Stimulated activated CD8-positive, alpha-beta memory T cell treated with anti-CD3 and anti-CD28 coated beads, Interleukin-12 subunit alpha, Interleukin-12 subunit beta, amount 100 ng/mL, for 4 hours (primary cell): ENCODE data around the gene PPP1R15B.

Experiments used
- DNase-seq: peaks from one replicate; pipeline ENCODE4 v3.0.0-alpha.2; 2020; ENCODE audit warnings: low read depth

PPP1R15B gene

DNA sequence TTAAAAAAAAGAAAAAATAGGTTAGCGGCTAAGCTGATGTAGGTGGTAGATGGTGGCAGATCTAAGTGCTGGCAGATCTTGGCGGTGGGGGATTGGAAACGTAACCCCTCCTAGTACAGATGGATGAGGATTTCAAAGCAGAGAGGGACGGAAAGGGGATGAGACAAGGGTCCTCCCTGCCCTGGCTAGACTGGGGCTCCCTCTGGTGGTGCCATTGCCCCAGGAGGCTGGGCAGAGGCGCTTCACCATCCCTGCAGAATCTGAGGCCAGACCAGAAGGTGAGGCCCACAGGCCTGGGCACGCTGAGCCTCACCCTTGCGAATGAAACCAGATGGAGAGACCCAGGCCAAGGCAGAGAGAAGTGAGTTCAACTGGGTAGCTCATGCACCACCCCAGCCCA lies 44.9 kb downstream of the PPP1R15B start:
- no peak for DNase-seq

DNA sequence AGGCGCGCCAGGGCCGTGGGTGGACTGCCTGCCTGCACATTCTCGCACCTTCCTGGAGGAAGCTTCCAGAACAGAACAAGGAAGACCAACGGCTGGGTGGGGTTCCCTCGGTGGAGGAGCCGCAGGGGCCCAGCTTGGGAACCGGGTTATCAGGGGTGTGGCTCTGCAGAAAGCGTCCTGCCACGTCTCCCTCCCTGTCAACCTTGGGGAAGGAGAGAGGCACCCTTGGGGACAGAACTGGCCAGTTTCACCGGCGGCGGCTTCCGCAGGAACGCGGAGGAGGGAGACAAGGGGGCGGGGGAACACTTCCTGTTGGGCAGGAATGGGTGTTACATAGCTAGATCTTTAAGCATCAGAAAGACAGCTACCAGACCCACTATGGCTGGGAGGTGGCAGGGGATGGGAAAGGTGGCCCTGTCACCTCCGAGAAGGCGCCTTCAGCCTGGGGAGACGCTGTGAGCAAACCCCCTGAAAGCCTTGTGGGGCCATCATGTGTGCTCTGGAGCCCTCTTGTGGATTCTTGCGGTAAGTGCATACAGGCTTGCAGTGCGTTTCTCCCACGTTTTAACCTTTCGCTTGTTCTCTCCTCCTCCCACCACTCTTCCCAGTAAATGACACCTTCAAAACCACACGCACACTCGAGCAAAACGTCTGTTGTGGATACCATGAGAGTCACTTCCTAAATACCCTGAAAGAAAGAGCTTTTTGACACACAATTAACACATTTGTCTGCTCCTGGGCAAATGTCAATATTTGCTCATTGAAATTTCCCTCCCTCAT lies 48.1 kb downstream of the PPP1R15B start:
- peak; percentile 63 for DNase-seq

DNA sequence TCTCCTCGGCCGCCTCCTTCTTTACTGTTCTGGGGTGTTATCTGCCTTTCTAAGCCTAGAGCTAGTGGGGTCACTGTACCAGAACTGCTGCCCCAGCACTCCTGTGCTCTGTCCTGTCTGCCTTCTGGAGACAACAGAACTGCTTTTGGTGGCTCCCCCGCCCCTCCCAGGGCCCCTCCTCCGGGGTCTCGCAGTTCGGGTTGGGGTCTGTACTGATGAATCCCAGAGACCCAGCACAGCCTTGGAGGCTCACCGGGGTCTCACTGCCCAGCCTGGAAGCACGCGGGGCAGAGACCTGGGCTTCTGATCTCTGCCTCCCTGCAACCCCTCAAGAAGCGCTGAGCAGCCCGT lies 48.7 kb downstream of the PPP1R15B start:
- no peak for DNase-seq

DNA sequence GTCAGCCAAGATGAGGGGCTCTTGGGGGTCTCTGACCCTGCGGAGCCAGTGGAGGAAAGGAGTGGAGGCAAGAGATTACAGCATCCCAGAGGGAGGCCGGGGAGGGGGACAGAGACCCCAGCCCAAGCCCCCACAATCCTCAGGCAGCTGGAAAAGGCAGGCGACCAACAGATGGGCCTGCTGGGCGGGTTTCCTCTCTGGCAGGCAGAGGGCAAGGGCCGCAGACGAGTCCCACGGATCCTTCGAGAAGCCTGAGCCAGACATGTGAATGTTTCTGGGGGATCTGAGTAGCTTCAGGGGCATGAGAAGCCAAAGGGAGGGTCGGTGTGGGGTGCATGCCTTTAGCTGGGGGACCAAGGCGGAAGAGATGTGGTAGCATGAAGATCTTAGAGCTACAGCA lies 49.8 kb downstream of the PPP1R15B start:
- DNase-seq: no peak

DNA sequence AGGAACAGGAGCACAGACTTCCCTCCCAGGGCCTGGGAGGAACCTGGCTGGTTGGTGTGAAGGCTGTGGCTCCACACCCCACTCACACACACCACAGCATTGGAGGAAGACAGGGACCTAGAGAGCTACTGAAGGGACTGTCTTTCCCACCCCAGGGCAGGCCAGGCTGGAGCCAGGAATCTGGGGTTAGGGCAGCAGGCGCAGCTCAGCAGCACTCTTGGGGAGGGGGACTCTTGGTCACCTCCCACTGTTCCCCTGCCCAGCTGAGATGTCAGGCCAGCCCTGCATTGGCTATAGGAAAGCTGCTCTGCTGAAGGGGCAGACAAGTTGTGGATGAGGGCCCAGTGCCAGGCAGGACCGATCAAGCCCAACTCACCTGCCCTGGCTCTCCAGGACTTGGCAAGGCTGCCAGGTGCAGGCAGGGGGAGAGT lies 50.3 kb downstream of the PPP1R15B start:
- no peak for DNase-seq

DNA sequence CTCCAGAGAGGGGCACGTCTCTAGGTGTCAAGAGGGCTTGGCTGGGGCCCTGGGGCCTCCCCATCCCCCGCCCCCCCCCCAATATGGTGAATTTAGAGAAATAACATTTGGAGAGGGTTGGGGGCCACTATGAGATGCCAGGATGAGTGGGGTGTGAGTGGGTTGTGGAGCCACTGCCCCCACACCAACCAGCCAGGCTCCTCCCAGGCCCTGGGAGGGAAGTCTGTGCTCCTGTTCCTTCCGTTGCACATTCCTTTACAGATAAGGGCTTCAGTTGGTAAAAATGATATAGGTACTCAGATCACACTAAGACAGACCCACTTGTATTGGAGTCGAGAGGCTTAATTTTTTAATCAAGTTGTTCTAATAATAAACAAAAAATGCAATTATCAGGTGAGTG lies 51.3 kb downstream of the PPP1R15B start:
- DNase-seq: no peak

DNA sequence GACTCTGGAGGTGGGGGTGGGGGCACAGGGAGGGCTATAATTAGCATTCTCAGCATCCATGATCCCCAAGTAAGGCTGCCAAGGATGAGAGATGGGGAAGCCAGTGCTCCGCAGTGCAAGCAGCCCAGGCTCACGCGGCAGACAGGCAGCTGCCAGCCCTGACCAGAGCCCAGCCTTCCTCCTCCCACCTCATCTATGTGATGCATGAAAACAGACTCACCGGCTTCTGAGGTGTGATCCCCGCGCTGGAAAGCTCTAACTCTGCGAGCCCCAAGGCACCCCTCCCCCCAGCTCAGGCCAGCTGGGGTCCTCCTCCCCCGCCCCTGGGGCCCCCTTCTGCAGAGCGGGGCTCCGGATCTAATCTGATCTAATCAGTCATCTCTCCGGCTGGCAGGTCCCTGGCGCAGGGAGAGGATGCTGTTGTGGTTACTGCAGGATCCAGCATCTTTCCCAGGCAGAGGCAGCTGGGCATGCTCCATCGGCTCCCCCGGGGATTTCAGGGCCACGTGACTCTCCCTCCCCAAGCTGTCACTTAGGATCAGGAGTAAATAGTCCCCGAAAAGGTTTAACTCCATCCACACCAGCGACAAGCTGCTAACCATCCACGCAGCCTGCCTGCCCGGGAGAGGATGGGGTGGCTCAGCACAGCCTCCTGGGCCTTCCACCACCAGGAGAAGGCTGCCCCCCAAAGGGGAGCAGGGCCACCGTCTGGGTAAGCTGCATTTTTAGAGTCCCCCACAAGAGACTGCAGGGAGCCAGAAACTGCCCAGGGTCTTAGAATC lies 52.0 kb downstream of the PPP1R15B start, which contains the start of gene PLEKHA6:
Gene PLEKHA6 (minus strand): TSS at position 456 of the 782 bp plus-strand sequence. CDS start 86,202 bp downstream, outside the sequence.
- DNase-seq: no peak

DNA sequence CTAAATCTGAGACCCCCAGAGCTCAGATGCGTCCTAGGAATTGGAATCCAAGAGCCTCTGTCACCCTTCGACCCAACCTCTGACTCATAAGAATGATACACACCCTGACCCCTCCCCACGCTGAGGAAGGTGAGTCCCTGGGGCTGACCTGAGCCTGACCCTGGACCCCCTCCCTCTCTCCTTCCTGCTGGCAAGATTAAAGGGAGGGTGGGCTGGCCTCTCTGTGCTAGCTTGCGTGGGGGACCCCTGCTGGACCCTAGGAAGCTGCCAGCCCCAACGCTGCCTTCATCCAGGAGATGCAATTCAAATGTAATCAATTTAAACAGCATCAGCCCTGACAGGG lies 52.5 kb downstream of the PPP1R15B start:
- no peak for DNase-seq

DNA sequence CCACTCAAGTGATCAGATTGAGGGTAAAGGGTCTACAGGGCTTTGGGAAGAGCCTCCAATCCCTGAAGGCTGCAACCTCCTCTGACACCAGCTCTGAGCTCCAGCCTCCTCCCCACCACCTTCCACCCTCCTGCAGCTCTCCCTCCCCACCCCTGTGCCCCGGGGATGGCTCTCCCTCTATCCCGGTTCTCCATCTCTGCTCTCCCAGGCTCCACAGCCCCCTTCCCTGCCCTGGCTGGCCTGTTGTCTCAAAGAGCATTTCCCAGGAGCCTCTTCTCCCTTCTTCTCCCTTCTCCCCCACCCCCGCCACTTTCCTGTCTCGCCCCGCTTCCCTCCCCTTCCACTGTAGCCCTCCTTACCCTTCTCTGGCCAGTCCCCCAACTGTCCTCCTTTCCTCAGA lies 53.0 kb downstream of the PPP1R15B start:
- no peak for DNase-seq

DNA sequence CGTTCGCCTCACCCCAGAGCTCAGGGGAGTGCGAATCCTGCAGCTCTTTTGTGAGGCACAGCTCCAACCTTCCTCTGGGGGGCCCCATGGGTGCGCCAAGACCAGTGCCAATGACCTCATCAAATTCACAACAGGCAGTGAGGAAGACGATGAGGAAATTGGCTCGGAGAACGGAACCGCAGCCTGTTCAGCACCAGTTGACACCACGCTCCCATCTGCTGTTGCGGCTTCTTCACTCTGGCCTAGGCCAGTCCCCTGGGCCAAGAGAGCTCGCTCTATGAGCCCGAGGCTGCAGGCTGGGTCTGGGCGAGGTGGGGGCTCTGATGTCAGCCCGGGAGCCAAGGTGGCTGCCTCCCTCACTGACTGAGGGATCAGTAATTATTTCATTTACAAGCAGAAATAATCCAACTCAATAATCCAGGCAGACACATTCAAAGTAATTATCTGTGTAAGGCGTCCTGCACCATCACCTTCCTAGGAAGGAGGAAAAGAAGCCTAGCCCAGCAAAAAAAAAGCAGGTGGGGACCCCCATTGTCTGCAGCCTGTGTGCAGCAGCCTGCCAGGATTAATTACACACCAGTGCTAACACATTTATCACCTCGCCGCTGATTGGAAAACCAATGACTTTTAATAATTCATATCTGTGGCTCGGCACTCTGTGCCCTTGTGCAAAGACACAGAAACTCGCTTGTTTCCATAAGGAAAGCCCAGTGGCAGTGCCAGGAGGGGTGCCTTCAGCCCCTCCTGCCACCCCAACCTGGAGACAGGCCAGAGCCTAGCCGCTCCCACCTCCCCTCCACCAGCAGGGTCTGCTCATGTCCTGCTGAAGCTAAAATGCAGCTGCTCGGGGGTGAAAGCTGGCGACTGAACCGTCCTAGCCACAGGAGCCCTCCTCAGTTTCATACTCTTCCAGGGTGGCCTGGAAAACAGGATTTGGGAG lies 53.8 kb downstream of the PPP1R15B start:
- DNase-seq: no peak

DNA sequence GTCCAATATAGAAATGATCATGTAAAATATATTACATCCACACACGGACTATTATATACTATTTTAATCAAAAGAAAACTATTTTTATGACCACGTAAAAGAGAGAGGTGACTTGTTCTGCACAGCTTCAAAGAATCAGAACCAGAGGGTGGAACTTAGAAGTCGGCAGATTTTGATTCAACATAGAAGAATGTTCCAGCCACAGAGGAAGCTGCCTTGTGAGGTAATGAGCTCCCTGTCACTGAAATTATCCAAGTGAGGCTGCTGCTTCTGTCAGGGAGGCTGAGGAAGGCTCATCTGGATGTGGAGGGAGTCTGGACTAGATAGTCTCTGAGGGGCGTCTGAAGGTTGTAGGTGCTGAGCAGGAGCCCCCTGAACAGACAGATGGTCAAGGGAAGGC lies 54.6 kb downstream of the PPP1R15B start:
- no peak for DNase-seq

DNA sequence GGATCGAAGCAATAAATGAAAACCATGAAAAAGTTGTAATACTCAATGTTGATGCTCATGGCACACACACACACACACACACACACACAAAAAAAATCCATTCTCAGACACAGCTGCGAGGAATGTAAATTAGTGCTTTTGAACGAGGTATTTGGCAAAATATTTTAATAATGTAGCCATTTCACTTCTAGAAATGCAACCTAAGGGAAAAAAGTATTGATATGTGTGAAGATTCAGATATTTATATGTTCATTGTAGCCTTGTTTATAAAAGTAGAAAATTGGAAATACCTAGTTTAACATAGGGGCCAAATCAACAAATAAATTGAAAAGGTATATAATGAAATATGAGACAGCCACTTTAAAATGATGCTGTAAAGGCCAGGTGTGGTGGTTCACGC lies 55.7 kb downstream of the PPP1R15B start:
- DNase-seq: no peak

DNA sequence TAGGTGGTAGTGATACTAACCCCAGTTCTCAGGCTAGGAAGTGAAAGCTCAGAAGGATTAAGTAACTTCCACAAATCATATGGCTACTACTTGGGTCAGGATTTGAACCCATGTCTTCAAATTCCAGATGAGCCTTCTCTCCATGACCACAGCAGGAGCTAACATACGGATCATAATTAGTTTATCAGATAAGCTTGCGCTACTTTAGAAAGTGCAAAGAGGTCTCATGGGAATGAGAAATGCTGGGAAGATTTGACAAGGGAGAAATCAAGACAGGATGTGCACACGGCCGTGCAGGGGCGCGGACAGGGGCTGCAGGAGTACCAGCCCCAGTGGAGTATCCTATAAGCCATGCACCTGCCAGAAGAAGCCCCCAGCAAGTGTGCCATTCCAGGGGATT lies 57.0 kb downstream of the PPP1R15B start:
- DNase-seq: no peak
